ENCODE results near the gene SCNN1A.
A peak's percentile ranks its signal among the peaks of the same experiment; 100 is the strongest.

SCNN1A gene

DNA sequence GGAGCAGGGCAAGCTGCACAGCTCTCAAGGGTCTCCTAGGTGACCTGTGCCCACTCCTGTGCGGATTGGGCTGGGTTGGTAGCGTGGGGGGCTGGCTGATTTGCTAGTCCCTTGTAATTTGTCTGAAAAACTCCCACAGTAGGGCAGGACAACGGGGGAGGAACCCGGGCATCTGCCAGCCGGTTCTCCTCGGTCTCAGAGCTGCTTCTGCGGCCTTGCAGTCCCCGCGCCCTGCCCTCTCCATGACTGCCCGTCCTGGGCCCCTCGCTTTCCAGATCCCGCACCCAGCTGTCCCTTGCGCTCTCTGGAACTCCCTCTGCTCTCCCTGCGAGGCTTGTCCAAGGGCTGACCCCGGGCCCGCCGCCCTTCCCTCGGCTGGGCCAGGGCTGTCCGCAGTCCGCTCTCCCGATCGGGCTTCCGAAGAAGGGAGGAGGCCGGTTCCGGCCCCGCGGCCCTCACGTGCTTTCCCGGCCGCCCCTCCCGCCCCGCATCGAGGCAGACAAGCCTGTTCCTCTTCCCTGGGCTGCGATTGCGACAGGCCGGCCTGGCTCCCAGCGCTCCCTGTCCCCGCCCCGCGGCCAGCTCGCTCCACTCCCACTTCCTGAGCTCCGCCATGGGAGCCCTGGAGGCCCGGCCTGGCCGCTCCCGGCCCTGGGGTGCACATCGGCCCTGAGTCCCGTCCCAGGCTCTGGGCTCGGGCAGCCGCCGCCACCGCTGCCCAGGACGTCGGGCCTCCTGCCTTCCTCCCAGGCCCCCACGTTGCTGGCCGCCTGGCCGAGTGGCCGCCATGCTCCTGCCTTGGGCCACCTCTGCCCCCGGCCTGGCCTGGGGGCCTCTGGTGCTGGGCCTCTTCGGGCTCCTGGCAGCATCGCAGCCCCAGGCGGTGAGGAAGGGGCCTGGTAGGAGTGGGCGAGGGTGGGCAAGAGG lies 8.5 kb upstream of the SCNN1A start, which contains the start of gene LTBR:
Gene LTBR (plus strand): TSS at position 591 of the 927 bp plus-strand sequence. CDS start 197 bp downstream, at position 788.
- DNase-seq, result peak; percentile 24

DNA sequence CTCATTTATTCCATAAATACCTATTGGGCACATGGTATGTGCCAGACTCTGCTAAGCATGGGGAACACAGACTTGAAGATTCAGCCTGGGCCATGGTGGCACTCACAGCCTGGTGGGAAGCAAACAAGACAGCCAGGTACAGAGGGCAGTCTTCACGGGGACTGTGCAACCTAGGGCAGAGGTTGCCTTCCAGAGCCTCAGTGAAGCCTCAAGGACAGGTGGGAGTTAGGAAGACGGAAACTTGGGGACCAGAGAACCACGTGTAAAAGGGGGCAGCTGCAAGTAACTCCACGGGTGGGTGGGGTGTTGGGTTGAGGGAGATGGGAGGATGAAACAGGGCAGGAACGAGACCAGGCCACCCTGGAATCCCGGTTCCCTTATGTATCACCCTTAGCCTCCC lies 7.6 kb upstream of the SCNN1A start:
- DNase-seq, result no peak

DNA sequence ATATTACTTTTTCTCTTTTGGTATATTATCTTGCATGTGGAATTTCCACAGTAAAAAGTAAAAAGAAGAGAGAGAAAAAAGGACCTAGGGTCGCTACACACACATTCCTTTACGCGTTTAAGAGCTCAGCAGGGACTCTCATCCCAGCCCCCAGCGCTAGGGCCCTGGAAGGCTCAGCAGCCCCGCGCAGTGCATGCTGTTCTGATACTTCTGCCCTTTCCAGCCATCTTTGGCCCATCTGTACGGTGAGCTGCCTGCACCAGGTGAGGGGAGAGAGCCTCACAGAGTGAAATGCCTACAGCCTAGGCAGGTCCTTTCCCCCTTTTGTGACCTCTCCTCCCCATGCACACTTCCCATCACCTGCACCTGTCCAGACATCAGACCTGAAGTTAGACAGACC lies 7.0 kb upstream of the SCNN1A start:
- no peak for DNase-seq

DNA sequence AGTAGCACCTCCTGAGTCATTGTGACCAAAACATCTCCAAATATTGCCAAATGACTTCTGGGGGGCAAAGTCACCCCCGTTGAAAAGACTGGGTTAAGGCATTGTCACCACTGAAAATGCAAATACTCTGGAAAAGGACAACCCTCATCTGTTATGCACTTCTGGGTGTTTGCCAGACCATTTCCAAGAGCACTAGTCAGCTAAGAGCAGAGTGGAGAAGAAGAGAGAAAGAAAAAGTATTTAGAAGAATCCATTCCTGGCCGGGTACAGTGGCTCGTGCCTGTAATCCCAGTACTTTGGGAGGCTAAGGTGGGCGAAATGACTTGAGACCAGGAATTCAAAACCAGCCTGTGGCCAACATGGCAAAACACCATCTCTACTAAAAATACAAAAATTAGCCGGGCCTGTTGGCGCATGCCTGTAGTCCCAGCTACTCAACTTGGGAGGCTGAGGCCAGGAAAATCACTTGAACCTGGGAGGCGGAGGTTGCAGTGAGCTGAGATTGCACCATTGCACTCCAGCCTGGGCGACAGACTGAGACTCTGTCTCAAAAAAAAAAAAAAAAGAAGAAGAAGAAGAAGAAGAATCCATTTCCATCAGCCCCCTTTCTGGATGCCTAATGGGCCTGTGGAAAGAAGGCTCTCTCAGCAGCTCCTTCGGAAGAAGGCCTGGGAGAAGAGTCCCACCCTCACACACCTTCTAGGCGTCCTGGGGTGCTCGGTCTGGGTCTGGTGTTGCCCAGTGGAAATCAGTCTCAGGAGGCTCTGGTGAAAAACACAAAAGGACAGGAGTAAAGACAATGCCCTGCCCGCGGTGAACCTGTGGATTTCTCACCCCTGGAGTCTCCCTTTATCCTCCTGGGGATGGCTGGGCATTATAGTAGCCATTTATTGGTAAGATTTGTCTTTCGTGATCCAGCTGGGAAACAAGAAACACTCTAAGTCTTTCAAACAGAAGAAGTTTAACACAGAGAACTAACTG lies 5.1 kb upstream of the SCNN1A start:
- DNase-seq, result no peak

DNA sequence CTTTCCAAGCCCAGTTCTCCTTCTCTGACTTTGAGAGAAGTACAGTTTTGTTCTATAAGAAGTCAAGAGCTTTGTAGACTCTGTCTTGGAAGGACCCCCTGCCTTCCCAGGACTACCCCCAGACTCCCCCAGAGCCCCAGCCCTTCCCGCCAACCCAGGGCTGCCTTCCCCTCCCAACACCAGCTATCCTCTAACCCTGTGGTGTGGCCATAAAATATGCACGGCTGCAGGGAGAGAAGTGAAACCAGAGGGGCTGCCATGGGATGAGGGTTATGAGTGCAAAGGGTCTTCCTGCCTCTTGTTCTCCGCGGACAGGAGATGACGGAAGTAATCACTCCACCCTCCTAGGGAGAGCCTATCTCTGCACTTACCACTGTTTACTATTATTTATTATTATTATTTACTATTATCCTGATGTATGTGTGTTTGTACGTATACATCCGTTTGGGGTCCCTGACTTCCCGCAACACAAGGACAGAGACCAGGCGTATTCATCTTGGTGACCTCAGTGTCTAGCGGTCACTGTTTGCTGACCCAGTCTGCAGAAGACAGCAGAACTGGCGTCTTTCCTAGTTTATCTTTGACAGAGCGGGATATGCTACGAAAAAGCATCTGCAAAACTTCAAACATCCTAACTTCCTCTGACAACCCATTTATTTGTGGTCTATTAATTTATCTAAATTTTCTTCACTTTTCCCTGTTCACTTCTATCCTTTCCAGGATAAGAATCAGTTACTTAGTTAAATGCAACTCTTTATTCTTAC lies 3.5 kb upstream of the SCNN1A start:
- DNase-seq, result no peak

DNA sequence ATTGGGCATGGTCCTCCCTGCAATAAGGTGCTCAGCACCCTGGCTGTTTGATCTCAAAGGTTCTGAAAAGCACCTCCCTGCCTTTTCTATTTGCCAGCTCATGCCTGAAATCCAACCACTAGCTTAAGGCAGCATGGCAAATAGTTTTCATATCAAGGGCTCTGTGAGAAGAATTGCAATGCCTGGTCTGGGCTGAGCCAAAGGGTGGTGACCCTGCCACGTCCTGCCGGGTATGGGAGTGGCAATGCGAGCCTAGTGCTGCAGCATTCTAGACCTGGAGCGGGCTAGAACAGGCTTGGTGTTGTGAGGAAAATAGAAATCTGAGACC lies 2.3 kb upstream of the SCNN1A start:
- no peak for DNase-seq

DNA sequence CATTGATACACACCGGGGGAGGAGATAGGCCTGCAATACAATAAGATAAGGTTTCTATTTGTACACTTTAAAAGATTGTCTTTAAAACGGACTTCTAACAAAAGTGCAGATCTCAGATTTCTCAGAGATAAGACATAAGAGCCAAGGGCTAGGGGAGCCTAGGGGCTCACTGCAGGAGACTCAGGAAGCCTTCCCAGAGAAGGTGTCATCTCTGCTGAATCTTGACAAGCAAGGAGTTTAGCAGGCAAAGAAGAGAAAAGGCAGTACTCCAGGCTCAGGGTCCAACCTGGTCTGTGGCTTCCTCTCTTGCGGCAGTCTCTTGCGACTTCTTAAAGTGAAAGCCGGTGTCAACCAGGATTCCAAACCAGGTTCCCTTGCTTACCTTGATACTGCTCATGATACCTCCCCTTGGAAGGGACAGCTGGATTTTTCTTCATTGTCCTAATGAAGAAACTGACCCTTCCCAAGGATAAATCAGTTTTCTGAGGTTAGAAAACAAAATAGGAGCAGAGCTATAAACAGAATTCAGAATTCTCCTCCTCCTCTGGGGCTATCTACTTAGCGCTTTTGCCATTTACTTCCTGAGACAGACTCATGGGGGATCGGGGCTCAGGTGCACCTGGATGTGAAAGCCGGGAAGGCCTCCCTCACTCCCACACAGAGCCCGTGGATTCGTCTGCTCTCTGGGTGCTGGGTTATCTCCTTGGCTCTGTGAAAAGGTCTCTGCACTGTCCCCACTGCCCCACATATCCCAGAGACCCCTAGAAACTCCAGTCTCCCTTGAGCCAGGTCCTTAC lies 1.7 kb upstream of the SCNN1A start:
- DNase-seq, result peak; percentile 36

DNA sequence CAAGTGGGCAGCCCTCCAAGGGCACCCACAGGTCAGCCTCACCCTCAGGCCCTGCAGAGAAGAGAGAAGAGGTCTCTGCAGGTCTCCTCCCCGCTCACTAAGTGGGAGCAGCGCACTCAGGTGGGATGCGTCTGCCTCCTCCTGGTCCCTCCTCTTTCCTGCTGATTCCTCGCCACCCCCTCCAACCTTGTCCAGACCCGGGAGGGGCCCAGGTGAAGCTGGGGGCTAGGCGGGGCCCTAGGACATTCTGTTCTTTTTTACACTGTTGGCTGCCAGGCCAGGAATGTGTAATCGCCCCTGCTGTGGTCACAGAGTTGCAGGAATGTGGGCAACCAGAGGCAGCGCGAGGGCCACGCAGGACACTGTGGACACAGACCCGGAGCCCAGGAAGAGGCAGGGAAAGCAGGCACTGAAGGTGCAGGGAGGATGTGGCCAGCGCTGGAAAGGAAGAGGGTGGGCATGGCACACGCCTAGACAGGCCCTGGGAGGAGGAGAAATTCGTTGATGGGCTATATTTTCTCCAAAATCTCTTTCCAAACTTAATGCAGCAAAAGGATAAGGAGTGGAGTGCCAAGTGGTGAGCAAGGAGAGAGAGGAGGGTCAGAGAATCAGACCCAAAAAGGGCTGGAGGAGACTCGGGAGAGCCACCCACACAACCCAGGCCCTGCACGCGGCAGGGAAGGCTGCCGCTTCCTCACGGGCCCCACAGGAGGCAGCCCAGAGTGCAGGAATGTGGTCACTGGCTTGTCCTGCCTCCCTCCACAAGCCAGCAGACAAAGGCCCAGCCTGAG lies 911 bp upstream of the SCNN1A start:
- peak; percentile 18 for DNase-seq

DNA sequence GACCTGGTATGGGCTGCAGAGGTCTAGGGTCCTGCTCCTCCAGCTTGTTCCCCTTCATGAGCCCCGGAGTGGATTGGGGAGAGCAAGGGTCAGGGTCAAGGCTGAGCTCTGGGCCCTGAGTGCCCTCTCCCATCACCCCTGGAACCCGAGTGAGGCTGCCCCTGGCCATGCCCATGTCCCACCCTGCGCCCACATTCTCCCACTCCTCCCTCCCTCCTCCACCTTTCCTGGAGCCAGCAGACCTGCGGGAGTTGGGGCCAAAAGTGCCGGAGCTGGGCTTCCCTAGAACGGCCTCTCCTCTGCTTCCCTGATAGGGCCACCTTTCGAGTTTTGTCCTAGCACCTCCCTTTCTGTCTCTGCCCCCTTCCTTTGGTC lies 590 bp downstream of the SCNN1A start:
- DNase-seq, result no peak

DNA sequence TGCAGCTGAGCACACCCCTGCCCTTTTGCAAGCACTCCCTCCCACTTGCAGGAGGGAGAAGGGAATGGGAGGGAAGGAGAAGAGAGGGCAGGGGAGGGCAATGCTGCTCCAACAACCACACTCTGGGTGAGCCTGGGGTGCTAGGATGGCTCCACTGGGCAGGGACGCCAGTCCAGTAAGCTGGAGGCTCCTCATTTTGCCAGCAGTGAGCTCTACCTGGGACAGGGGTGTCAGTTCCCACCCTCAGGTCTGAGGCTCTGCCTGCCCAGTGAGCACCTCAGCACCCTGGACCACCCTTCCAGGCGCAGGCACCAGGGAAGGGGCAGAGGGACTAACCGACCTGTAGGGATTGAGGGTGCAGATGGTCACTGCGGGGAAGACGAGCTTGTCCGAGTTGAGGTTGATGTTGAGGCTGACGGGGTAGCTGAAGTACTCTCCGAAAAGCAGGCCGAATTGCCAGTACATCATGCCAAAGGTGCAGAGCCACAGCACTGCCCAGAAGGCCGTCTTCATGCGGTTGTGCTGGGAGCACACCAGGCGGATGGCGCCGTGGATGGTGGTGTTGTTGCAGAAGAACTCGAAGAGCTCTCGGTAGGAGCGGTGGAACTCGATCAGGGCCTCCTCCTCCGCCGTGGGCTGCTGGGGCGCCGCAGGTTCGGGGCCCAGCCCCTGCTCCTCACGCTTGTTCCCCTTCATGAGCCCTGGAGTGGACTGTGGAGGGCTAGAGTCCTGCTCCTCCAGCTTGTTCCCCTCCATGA lies 1.2 kb downstream of the SCNN1A start:
- no peak for DNase-seq

DNA sequence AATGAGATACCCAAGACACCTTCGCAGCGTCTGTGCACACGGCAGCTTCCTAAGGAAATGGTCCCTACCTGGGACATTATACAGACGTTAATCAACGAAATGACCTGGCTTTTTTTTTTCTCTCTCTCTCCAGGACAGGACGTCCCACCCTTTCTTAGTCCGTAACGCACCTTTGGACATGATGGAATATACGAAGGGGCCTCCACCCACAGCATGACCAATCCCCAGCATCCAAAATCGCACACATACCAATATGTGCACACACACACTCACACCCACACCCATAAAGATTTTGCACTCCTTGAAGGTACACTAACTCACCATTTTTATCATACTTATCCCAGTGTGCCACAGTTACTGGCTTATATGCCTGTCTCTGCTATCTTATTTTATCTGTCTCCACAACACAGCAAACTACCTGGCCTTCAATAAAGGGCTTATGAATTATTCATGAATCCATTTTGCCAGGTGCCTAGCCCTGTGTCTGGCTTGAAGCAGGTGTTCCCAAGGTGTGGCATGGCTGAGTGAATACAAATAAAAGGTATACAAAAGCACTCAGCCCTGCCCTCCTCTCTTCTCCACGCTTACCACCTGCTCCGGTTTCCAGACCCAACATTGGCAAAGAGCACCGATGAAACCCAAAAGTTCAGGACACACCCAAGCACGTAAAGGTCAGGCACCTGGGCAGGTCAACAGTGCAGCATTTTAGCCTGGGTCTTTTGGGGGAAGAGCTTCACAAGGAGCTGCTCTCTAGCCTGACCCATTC lies 2.2 kb downstream of the SCNN1A start:
- no peak for DNase-seq

DNA sequence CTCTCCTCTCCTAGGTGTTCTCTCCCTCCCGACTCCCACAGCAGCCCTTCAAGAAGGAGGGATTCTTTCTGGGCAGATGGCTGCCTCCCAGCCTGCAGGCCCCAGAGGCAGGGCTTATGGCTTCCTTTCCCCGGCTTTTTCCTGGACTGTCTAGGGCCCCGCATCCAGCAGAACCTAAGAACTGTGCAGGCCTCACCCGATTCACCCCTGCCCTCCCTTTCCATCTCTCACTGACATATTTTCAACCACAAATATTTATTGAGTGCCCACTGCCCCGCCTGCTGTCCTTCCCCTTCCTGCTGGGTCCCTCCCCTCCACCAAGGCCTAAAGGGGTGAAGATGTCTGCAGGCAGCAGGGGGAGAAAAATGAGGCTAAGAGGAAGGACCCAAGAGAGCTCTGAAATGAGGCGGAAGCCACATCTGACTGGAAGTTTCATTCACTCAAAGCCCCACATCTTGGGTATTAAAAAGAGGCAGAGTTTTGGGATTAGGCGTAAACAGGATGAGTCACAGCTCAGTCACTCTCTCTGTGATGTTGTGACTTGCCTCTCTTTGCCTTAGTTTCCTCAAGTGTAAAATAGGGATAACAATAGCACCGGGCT lies 2.9 kb downstream of the SCNN1A start:
- DNase-seq, result no peak

DNA sequence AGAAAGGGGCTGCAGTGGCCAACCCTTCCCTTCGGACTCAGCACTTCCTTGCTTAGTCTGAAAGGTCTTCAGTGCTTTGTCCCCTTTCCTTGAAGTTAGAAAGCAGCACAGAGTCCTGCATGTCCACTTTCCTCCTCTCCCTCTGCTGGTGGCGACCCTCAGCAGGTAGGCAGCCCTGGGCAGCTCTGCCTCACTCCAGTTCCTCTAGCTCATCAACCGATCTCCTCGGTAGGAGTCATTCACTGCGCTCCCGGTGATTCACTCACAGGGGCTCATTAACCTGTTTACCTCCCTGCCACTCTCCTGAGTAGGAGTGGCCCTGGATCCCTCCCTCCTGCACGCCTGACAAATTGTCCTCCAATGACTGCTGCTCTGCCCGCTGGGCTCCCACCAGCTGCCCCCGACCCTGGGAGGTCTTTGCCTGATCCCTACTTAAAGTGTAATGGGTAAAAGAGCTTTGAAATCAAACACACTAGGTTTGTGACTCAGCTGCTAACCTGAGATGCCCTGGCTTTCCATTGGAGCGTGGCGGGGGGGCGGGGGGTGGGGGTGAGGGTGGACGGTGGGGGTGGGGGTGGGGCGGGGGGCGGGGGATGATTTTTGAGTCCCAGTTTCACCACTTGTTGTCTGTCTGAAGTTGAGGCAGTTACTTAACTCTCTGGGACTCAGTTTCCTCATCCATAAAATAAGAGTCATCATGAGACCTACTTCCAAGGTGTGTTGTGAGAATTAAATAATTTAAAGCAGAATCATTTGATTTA lies 4.2 kb downstream of the SCNN1A start:
- DNase-seq, result no peak

DNA sequence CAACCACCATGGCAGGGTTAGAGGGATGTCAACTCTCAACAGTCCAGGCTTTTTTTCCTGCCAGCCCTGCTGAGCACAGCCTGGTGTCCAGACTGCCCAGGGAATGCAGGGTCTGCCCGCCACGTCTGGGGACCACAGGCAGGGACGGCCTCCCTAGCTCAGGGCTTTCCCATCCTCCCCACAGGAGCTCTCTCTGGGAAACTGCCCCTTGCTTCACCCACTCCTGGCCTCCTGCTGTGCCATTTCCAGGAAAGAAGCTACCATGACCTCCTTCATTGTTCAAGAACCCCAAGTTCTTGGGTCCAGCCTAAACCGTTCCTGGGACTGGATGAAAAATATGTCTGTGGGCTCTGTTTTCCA lies 4.8 kb downstream of the SCNN1A start:
- DNase-seq, result no peak

DNA sequence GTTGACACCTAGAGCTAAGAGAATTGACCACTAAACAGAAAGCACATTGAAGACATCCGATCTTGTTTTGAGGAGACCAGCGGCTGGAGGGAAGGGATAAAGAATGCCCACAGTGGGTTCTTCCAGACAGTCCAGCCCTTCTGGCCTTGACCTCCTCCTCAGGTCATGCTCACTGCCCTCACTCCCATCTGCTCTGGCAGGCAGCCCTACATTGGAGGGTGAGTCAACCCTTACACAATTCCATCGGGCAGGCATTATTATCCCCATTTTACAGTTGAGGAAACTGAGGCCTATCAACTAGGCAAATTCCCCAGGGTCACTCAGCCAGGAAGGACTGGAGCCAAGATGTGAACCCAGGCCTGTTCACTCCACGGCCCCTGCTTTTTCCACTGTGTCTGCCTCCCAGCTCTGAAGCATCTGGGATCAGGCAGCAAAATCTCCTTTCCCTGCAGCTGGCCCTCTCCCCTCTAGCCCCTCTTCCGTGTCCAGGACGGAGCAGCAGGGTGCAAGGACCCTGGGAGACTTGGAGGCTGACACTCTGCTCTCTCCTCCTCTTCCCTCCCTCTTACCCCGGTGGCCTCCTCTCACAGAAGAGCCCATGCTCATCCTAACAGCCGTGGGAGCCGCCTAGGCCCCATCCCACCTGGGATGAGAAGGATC lies 5.3 kb downstream of the SCNN1A start:
- DNase-seq, result no peak

DNA sequence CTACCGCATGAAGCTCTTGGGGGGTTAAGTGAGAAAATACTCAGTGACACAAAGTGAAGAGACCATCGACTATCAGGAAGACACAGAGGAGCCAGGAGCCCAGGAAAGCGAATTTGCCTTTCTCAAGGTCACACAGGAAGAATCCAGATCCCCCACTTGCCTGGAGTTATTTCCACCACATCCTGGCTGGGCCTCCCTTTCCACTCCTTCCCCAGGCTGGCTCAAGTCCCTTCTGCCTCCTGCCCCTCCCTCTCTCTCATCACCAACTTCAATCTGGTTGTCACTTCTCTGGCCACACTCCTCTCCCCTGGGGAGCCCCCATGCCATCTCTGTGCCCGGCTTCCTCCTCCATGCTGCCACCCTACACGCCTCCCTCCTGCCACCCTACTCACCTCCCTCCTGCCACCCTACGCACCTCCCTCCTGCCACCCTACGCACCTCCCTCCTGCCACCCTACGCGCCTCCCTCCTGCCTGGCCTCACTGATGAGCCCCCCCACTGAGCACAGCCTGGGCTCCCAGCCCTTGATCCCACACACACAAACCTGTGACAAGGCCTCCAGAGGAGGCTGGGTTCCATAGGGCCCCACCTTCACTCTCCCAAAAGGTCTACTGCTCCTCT lies 6.3 kb downstream of the SCNN1A start:
- no peak for DNase-seq
